ENCODE measurements around the gene SLC22A5.
"Not testable (repeated sequence)": the region's sequence is repeated elsewhere in the genome, so short reads cannot be mapped to it uniquely, and the experiment has no call there.

The SLC22A5 gene

DNA sequence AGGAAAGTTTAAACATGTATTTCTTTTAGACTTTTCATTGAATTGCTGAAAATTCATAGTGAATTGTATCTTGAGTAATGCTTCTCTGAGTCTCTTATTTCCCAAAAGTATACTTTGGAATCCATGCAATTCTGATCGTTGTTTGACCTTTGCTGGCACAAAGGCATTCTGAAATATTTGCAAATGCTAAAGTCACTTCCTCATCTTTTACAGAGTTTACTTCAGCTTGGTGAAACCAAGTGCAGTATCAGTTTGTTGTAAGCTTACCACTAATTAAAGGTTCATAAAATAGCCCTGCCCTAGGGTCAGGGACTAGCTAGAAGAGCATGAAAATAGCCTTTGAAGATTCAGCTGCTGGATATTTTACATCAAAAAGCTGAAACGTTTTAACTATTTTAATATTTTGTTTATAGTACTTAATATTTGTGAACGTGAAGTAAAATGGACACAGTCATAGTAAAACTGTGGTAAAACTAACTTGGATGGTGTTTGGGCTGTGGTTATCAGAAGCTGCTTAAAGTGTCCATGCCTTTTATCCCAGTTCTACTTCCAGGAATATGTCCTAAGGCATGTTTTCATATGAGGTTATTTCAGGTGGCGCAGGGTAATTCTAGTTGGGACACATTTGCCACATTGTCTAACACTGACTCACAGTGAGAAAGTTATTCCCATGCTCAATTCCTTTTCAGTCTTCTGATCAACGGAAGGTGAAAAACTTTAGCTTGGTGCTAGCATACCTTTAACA is 45.3 kb downstream of the SLC22A5 start:
- no peak for DNase-seq

DNA sequence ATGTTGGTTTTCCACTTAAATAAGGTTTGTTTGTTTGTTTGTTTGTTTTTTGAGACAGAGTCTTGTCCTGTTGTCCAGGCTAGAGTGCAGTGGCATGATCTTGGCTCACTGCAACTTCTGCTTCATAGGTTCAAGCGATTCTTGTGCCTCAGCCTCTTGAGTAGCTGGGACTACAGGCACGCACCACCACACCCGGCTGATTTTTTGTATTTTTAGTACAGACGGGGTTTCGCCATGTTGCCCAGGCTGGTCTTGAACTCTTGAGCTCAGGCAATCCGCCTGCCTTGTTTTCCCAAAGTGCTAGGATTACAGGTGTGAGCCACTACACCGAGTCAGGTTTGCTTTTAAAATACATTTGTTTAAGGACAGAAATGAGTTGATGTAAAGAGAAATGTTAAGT is 46.0 kb downstream of the SLC22A5 start:
- not testable (repeated sequence) for DNase-seq

DNA sequence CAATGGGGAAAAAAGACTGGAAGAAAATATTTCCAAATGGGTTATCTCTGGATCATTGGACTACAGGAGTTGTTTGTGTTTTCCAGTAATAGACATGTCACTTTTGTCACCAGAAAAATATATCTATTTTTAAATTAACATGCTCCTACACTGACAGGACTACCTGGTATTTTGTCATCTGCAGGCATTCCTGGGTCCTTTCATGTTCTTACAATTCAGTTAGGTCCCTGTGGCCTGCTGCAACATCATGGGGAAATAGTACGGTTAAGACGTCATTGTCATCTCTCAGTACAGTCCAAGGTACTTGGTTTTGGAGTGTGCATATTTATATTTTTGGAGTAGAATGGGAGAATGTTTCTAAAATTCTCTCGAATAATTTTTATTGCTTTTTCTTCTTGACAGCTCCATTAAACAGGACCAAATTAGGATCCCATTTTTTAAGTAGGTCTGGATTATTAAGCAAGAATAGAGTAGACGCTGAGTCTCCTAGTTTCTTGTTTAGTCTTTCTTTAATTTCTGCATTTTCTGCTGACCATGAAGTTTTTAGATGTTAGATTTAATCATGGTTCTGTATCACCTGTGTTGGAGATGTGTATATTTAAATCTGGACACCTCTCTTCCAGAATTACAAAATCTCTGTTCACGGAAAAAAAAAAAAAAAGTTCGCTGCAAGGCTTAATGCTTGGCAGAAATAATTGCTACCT is 46.9 kb downstream of the SLC22A5 start:
- DNase-seq = no peak

DNA sequence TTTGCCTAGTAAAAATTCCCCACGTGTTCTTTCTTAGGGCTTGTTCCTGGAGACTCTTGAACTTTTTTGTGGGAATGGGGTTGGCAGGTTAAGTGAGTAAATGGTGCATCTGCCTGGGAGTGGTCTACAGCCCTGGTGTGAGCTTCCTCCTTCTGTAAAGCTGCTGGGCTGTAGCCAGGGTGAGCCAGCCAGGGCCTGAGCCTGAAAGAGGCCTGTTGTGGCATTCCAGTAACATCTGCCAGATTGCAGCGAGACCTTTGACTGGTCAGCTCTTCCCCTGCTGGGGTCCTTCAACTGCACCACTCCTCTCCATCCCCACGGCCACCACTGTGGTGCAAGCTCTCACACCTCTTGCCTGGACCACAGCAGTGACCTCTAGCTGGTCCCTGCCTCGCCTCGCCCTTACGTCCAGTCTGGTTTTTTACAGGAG is 47.5 kb downstream of the SLC22A5 start:
- DNase-seq = peak in 7 of 14 donors; percentile 21 to 61 (median 36)

GRCh38 chr5:132417461-132417860 is 48.0 kb downstream of the SLC22A5 start:
- DNase-seq = no peak

DNA sequence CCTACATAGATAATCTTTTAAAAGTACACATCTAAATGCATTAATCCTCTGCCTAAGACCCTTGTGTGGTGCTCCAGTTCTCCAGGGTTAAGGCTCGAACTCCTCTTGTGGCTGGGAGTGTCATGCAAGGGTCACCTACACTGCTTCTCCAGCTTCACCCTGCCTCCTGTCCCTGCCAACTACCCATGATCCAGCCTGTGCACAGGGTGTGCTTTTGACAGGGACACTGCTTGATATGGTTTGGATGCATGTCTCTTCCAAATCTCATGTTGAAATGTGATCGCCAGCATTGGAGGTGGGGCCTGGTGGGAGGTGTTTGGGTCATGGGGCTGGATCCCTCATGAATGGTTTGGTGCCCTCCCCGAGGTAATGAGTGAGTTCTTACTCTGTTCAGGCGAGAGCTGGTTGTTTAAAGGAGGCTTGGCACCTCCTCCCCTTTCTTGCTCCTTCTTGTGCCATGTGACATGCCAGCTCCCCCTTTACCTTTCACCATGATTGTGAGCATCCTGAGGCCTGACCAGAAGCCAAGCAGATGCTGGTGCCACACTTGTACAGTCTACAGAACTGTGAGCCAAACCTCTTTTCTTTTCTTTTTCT is 48.5 kb downstream of the SLC22A5 start:
- DNase-seq = no peak

DNA sequence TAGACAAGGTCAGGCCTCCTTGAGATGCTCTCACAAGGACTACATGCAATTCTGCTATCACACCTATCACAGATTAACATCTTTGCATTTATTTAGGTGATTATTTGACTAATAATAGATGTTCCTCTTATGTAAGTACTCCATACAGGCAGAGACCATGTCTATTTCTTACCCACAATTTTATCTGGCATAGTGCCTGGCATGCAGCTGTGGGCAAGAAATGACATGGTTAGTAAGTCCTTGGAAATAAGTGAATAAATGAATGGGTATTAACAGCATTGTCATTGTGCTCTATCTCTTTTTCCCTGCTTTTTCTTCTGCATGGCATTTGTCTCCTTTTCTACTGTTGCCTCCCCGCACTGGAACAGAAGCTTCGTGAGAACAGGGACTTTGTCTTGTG is 49.4 kb downstream of the SLC22A5 start:
- no peak for DNase-seq

- DNase-seq = peak in 12 of 14 donors; percentile 39 to 81 (median 65)
Observed at GRCh38 chr5:132419502-132420468, 50.3 kb downstream of the SLC22A5 start.

DNA sequence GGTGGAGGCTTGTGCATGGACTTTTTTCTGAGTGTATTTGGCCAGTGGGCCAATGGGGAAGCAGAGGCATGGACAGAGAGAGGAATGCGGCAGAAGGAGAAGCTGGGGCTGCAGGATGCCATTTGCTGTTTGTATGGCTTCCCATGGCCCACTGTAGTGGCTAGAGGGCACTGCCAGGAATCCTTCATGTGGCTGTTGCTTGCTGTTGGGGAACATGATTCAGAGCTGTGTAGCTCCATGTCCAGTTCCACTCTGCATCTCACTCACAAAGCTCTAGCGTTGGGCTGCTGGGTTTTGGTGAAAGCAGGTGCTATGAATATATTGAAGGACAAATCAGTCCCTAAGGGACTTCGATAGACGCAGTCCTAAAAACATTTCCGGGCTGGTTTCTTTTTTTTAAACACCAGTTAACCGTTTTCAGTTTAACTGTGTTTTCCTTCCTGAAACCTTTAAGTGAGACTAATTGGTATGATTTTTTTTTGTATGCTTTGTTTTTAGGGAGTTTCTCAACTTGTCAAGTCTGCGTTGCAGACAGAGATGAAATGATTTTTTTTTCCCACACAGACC is 51.3 kb downstream of the SLC22A5 start:
- no peak for DNase-seq

DNA sequence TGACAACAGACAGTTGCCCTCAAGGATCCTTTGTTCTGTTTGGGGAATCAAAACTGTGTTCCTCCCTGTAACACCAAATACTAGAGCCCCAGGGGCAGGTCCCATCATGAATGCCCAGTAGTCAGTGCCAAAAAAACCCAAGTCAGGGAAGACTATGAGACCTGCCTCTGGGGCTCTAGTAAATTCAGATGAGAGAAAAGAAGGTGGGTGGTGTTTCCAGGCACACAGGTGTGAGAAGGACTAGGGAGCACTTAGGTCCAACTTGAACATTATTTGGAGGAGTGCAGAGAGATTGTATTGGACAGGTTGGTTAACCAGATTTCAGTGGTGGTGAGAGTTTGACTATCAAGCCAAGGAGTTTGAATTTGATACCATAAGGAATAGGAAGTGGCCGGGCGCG is 52.0 kb downstream of the SLC22A5 start:
- no peak for DNase-seq

DNA sequence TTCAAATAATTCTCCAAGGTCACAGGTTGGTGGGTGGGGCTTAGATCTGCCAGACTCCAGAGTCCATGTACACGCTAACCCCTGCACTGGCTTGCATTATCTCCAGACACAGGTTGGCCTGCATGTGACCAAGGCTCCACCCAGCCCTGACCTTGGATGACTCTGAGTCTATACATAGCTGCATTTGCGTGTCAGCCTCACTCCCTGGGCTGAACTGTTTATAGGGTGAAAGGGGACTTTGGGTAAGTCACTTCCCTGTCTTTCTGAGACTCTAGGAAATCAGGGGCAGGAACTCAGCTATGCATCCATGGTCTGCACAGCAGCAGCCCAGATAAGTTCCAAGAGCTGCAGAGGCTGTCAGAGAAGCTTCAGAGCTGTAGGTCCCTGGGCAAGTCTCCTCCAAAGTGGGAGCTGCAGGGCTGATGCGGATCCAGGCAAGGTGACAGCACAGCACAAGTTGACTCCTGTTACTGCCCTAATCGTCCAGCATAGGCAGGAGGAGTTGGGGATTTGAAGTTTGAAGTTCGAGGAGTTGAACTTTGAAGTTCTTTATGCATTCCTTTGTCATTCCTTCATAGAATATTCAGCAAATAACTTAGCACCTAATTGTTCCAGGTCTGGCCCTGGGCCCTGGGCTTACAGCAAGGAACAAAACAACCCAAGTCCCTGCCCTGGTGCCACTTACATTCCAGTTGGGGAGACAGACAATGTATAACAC is 53.4 kb downstream of the SLC22A5 start:
- no peak for DNase-seq

DNA sequence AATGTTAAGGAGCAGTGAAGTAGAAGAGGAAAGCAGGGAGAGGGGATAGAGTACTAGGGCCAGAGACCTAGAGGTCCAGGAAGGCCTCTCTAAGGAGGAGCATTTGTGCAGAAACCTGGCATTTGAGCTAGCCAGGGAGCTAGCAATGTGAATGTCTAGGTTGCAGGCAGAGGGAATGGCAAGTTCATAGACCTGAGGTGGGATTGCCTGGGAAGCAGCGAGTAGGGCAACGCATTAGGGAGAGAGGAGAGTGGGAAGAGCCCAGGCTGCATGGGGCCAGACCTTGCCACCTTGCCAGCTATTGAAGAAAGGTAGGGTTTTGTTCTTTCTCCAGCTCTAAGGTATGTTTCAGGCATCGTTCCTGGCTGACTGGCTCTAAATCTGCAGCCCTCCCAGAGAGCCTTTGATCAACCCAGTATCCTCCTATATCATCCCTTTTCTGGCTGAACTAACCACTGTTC is 54.0 kb downstream of the SLC22A5 start:
- no peak for DNase-seq

DNA sequence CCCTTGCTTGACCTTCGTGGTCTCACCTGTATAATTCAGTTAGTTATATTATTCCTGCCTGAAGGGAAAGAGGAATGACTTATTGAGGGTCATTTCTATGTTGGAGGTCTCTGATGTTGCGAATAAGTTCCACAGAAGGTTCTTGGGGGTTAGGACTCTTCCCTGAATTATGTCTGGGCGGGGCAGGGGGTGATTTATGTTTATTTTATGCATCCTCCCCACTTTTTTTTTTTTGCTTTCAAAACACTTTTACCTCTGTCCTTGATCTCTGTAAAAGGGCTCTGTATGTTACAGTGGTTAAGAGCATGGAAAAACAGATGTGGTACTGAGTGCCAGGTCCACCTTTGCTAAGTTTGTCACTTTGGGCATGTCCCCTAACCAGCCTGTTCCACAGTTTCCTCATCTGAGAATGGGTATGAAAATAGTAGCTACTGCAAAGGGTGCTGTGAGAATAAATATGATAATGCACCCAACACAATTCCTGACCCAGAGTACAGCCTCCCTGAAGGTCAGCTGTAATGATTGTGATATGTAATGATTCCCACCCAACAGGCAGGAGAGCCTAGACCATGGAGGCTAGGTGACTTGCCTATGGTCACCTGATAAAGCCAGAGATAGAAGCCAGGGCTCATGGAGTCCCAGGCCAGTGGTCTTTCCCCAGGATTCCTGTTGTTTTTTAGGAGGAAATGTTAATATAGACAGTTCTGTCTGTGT is 54.8 kb downstream of the SLC22A5 start:
- no peak for DNase-seq

GRCh38 chr5:132425009-132425937 is 55.8 kb downstream of the SLC22A5 start:
- DNase-seq = no peak

DNA sequence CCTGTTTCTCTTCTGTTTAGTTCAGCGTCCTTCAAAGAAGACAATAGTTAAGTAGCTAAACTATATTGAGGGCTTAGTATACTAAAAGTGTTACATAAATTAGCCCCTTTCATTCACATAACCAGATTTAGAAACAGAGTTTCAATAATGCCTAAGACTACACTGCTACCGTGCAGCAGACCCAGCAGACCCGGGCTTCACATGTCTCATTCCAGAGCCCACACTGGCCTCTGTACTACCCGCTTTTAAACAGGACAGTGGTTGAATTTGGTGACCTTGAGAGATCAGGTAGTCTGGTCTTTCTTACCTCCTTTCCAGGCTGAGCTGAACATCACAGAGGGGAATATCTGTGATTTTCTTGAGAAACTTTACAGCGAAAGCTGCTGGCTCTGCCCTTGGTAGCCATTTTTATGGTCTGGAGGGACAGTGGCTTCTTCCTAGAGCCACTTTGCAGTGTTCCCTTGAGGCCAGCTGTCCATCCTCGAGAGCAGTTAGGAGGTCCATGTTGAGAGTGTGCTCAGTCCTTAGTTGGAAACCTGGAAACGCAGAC is 56.5 kb downstream of the SLC22A5 start:
- no peak for DNase-seq

- DNase-seq = peak in 2 of 14 donors; percentile 20 to 69
Observed at GRCh38 chr5:132426525-132427138, 57.1 kb downstream of the SLC22A5 start.

DNA sequence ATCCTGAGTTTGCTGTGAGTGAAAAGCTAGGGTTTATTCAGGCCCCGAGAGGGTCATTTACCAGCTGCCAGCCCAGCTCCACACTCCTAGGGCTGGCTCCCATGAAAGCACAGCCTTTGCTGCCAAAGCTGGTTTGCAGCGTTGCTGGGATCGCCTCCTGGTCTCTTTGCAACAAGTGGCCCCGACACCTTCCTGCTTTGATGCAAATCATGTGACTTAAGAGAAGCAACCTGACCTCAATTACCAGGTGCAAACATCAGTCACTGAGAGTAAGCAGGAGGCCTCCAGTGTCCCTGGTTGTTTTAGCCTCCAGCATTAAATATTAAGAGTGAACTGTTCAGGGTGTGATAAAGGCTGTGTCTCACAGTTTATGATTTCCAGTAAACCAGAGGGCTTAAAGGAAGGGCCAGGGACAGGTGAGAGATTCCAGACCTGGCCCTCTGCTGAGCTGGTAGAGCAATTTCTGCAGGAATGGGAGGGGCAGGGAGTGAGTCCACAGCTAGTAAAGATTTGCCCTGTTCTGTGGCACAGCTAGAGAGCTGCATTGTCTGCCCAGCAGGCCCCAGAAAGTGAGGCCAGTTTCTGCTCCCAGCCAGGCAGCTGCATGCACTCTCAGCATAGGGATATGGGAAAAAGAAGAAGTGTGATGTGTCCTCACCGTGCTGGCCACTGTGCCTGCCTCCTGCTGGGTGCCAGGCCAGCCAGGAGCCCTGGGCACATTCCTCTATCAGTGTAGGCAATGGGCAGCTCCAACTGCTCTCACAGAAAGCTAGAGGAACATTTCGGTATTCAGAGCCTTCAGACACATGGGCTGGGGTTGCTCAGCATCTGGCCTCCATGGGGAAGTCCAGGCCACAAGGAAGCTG is 58.0 kb downstream of the SLC22A5 start:
- DNase-seq = peak in 6 of 14 donors; percentile 10 to 34 (median 20)

DNA sequence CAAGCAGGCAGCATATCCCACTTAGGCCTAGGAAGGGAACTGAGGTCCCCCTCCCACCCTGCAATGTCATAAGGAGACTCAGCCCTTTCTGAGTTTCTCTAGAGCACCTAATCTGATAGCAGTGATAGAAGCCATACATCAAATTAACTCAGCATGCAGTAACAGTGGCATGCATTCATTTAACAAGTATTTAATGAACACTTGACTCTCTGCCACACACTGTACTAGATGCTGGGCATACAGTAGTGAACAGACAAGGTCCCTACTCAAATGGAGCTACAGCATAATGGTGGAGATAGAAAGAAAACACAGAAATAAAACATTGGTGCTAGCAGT is 58.6 kb downstream of the SLC22A5 start:
- DNase-seq = no peak
